AG09319 (cell line): ENCODE measurements around the gene CDYL.

Source experiments
- DNase-seq: peaks from one replicate; pipeline ENCODE4 v3.0.0-alpha.2; 2010; ENCODE audit warnings: low read depth; ENCODE audit errors: extremely low read depth
- TF ChIP-seq, protein P1 (sequence below): IDR thresholded peaks from 2 replicates; pipeline ENCODE4 v1.5.1; 2011; ENCODE audit warnings: low read depth, mild to moderate bottlenecking, inconsistent platforms, low read length, moderate library complexity

CDYL gene

DNA sequence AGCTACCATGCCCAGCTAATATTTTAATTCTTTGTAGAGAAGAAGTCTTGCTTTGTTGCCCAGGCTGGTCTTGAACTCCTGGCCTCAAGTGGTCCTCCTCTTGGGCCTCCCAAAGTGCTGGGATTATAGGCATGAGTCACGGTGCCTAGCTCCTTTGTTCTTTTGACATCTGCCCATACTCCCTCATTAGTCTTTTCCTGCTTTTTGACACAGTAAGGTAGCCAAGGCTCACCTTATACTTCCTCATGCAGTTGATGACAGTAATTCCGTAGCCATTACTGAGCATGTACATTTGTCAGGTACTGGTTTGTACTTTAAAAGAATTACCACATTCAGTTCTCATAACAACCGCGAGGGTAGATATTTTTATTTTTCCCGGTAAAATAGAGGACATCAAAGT lies 76.7 kb downstream of the CDYL start:
- DNase-seq = no peak
- TF ChIP-seq, protein P1, sequence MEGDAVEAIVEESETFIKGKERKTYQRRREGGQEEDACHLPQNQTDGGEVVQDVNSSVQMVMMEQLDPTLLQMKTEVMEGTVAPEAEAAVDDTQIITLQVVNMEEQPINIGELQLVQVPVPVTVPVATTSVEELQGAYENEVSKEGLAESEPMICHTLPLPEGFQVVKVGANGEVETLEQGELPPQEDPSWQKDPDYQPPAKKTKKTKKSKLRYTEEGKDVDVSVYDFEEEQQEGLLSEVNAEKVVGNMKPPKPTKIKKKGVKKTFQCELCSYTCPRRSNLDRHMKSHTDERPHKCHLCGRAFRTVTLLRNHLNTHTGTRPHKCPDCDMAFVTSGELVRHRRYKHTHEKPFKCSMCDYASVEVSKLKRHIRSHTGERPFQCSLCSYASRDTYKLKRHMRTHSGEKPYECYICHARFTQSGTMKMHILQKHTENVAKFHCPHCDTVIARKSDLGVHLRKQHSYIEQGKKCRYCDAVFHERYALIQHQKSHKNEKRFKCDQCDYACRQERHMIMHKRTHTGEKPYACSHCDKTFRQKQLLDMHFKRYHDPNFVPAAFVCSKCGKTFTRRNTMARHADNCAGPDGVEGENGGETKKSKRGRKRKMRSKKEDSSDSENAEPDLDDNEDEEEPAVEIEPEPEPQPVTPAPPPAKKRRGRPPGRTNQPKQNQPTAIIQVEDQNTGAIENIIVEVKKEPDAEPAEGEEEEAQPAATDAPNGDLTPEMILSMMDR = no peak

DNA sequence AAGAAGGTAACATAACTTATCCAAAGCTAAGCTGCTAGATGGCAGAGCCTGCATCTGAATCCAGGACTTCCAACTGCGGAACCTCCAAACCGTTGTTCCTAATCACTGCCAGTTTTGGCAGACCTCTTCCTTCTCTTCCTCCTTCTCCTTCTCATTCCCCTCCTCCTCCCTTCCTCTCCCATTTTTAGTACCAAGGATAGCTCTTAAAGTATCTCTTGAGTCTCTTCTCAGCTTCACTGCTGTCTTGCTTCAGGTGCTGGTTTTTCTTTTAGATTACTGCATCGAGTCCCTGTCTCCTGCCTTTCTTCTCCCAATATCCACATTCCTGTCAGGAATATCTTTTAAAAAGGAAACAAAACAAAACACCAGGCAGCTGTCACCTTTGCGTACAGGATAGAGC lies 77.1 kb downstream of the CDYL start:
- TF ChIP-seq, protein P1 = no peak
- DNase-seq = no peak

DNA sequence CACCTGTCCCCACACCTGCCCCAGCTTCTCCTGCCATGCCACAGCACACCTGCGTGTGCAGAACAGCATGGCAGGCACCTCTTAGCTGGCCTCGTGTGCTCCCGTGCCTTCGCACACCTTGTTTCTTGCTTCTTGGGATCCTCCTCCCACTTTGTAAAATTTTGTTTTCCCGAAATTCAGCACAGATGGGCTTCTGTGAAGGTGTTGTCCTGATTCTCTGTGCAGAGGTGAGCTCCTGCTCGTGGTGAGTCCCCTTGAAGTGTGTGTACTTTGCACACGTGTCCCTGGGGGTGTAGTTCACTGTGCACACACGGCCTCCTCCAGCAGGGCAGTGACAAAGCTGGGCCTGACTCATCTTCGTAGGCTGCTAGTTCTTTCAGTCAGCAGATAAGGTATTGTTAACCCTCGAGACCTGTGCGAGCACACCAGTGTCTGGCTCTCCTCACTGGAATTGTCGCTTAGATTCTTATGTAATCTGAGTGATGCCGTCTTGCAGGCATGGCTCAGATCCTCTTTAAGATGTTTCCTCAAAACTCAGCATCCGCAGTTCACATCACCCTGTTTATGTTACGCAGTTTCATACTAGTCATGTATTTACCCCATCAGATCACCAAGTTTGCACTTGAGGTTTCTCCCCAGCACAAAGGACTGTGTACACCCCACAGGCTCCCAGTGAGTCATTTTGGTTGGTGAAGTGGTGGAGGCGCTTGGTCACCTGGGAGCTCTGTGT lies 77.7 kb downstream of the CDYL start:
- no peak for DNase-seq
- TF ChIP-seq, protein P1 = no peak

DNA sequence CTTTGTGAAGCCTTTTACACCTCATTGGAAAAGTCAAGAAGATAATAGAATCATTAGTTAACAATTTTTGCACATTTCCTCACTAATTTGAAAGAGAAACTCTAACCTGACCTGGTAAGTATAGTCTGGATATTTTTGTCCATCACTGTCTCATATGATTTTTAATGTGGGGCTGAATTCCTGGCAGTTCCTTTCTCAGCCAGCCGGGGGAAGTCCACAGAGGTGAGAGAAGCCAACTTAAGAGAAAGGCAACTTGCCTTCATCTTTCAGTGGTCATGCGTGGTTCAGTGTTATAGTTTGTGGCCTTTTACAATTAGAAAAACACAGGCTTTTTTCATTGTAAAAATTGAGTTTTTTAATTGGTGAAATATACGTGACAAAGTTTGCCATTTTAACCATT lies 80.6 kb downstream of the CDYL start:
- TF ChIP-seq, protein P1 = no peak
- DNase-seq = no peak

DNA sequence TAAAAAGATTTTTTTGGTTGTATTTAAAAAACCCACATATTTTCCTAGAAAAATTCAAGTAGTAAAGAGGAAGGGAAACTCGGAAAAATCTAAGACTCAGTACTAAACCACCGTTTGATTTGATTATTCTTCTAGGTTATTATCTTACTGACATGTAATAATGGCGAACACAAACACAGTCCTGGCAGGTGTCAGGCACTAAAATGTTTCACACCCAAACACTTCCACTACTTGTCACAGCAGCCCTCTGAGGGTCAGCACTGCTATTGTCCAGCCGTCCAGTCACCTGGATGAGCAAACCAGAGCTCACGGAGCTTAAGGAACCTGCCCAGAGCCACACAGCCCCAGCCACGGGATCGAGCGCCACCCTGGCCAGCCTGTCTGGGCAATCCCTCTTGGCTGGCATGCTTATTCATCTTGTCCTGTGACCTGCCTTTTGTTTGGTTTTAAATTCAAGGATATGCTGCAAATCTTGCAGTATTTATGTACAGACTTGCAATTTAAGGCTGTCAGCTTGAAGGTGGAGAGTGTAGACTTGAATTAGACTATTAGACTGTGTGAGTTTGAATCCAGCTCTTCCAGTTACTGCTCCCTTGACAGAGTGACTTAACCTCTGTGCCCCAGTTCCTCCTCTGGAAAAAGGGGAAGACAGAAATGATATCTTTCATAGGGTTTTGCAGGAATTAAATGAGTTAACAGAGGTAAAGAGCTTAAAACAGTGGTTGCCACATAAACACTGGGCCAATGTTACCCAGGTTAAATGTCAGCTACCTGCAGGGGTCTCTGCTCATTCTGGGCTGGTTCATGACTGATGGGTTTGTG lies 82.2 kb downstream of the CDYL start:
- no peak for DNase-seq
- TF ChIP-seq, protein P1 = no peak

DNA sequence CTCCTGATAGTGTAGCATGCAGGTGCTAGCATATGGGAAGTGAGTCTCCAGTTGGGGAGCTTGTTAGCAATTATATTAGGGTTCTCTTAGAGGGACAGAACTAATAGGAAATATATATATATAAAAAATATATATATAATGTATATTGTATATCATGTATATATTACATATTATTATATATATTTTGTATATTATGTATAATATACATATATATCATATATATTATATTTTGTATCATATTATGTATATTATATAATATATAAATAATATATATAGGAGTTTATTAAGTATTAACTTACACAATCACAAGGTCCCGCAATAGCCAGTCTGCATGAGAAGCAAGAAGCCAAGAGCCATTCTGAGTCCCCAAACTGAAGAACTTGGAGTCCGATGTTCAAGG lies 84.2 kb downstream of the CDYL start:
- DNase-seq = no peak
- TF ChIP-seq, protein P1 = no peak

DNA sequence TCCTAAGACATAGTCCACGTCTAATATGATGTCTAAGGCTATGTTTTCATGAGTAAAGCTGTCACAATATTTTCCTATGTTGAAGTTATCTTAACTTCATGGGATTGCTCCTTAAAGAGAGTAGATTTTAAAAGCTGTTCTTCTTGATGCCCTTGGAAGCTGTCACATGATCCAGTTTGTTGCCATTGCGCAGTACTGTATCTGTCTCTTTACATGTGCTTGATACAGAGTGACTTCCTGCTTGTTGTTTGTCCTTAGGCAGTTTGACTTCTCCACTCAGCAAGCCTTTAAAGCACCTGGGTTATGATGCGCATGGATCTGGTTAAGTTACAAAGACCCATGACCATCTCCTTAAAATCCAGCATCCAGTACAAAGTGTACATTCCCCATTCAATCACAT lies 85.4 kb downstream of the CDYL start:
- DNase-seq = no peak

More for the DNA sequence above, 85.4 kb downstream of the CDYL start:
- TF ChIP-seq, protein P1 = no peak
